WTC11 (cell line): ENCODE results near the gene NINJ2. TPM values are rescaled to one million over a fixed set of nuclear protein-coding genes. Genes with fewer than 3 reads are reported as not detected.

ENCODE experiments used
- ATAC-seq: fragments of 200-7000 bp; cut with Tn5 transposase; 2 replicates; pipeline ENCODE4 v1.10.0; 2021; ENCODE audit warnings: mild to moderate bottlenecking, moderate library complexity
- CTCF ChIA-PET: fragments of 300-600 bp; sonication (Branson Sonifier 250); formaldehyde crosslinking; loops from one replicate; lab custom pipeline; 2021; ENCODE audit warnings: antibody characterized with exemption; lab: Charles Lee
- POLR2A ChIA-PET: fragments of 350-600 bp; sonication (Branson Sonifier 250); formaldehyde crosslinking; loops from one replicate; lab custom pipeline; 2021; ENCODE audit warnings: antibody characterized with exemption; lab: Charles Lee
- DNase-seq: peaks from one replicate; pipeline ENCODE4 v3.0.0; 2021; ENCODE audit warnings: low spot score
- H3K27ac Mint-ChIP-seq: 2 replicates; pipeline ENCODE4 v1.8.0; 2021; ENCODE audit warnings: mixed read lengths
- H3K27me3 Mint-ChIP-seq: 2 replicates; pipeline ENCODE4 v1.8.0; 2021; ENCODE audit warnings: low read depth, mild to moderate bottlenecking, moderate library complexity, mixed read lengths
- H3K36me3 Mint-ChIP-seq: 2 replicates; pipeline ENCODE4 v1.8.0; 2021; ENCODE audit warnings: mixed read lengths
- H3K4me1 Mint-ChIP-seq: 2 replicates; pipeline ENCODE4 v1.8.0; 2022; ENCODE audit warnings: mixed read lengths
- H3K4me3 Mint-ChIP-seq: 2 replicates; pipeline ENCODE4 v1.8.0; 2021; ENCODE audit warnings: mild to moderate bottlenecking, moderate library complexity, mixed read lengths
- H3K9me3 Mint-ChIP-seq: 2 replicates; pipeline ENCODE4 v1.8.0; 2021; ENCODE audit warnings: mixed read lengths
- CBFB ChIP-seq: sonication (generic); formaldehyde crosslinking; IDR thresholded peaks from 2 replicates; pipeline ENCODE4 v1.8.1; 2022; ENCODE audit warnings: mild to moderate bottlenecking, low read depth, missing genetic modification reagents
- CREB1 ChIP-seq: sonication (generic); formaldehyde crosslinking; IDR thresholded peaks from 2 replicates; pipeline ENCODE4 v1.8.0; 2023; ENCODE audit warnings: mild to moderate bottlenecking, missing genetic modification reagents
- CREM ChIP-seq: sonication (generic); formaldehyde crosslinking; IDR thresholded peaks from 2 replicates; pipeline ENCODE4 v1.8.1; 2022; ENCODE audit warnings: mild to moderate bottlenecking, missing genetic modification reagents, moderate library complexity
- GRHL2 ChIP-seq: fragments of 250-450 bp; sonication (Bioruptor Pico); IDR thresholded peaks from 2 replicates; pipeline ENCODE4 v1.8.0; 2022; ENCODE audit warnings: mild to moderate bottlenecking, moderate library complexity; ENCODE audit not compliant: insufficient replicate concordance, severe bottlenecking
- GTF2I ChIP-seq: fragments of 250-450 bp; sonication (Bioruptor Pico); conservative IDR thresholded peaks from 2 replicates; pipeline ENCODE4 v1.4.0; 2021; ENCODE audit warnings: mild to moderate bottlenecking
- MXD4 ChIP-seq: fragments of 250-450 bp; sonication (Bioruptor Pico); IDR thresholded peaks from 2 replicates; pipeline ENCODE4 v1.8.0; 2021; ENCODE audit warnings: mild to moderate bottlenecking, moderate library complexity, borderline replicate concordance
- RELA ChIP-seq: sonication (generic); formaldehyde crosslinking; IDR thresholded peaks from 2 replicates; pipeline ENCODE4 v1.8.1; 2022; ENCODE audit warnings: missing genetic modification reagents, mild to moderate bottlenecking, borderline replicate concordance
- SMAD3 ChIP-seq: sonication (generic); formaldehyde crosslinking; IDR thresholded peaks from 2 replicates; pipeline ENCODE4 v1.8.0; 2022; ENCODE audit warnings: missing genetic modification reagents, mild to moderate bottlenecking, borderline replicate concordance
- SMAD4 ChIP-seq: sonication (generic); formaldehyde crosslinking; IDR thresholded peaks from 2 replicates; pipeline ENCODE4 v1.8.0; 2022; ENCODE audit warnings: mild to moderate bottlenecking, missing genetic modification reagents
- SOX15 ChIP-seq: fragments of 250-450 bp; sonication (Bioruptor Pico); IDR thresholded peaks from 2 replicates; pipeline ENCODE4 v1.9.0; 2021; ENCODE audit warnings: mild to moderate bottlenecking
- SP1 ChIP-seq: sonication (generic); formaldehyde crosslinking; conservative IDR thresholded peaks from 2 replicates; pipeline ENCODE4 v1.8.1; 2022; ENCODE audit warnings: missing genetic modification reagents
- ZNF121 ChIP-seq: sonication (generic); formaldehyde crosslinking; IDR thresholded peaks from 2 replicates; pipeline ENCODE4 v1.8.0; 2023; ENCODE audit warnings: missing genetic modification reagents
- ZNF232 ChIP-seq: sonication (generic); formaldehyde crosslinking; IDR thresholded peaks from 2 replicates; pipeline ENCODE4 v1.8.0; 2022; ENCODE audit warnings: mild to moderate bottlenecking, missing genetic modification reagents
- ZNF317 ChIP-seq: sonication (generic); formaldehyde crosslinking; IDR thresholded peaks from 2 replicates; pipeline ENCODE4 v1.8.1; 2023; ENCODE audit warnings: low read depth, mild to moderate bottlenecking, moderate library complexity, missing genetic modification reagents, borderline replicate concordance
- ZNF396 ChIP-seq: fragments of 250-450 bp; sonication (Bioruptor Pico); IDR thresholded peaks from 2 replicates; pipeline ENCODE4 v1.8.0; 2021; ENCODE audit warnings: mild to moderate bottlenecking, moderate library complexity, borderline replicate concordance
- ZNF416 ChIP-seq: fragments of 250-450 bp; sonication (Bioruptor Pico); IDR thresholded peaks from 2 replicates; pipeline ENCODE4 v1.9.0; 2021; ENCODE audit warnings: mild to moderate bottlenecking, inconsistent platforms
- total RNA-seq: library from RNA; stranded (reverse); gene quantifications from 3 replicates; pipeline ENCODE4 v1.2.3, GENCODE V29; 2021
- TF ChIP-seq, protein P1 (sequence below): sonication (generic); formaldehyde crosslinking; IDR thresholded peaks from 2 replicates; pipeline ENCODE4 v1.8.0; 2022; ENCODE audit warnings: mild to moderate bottlenecking, missing genetic modification reagents
- TF ChIP-seq, protein P2 (sequence below): sonication (generic); formaldehyde crosslinking; IDR thresholded peaks from 2 replicates; pipeline ENCODE4 v1.8.0; 2022; ENCODE audit warnings: missing genetic modification reagents
- TF ChIP-seq, protein P3 (sequence below): sonication (generic); formaldehyde crosslinking; IDR thresholded peaks from 2 replicates; pipeline ENCODE4 v1.8.1; 2023; ENCODE audit warnings: mild to moderate bottlenecking, missing genetic modification reagents, moderate library complexity

NINJ2 gene
- total RNA-seq, 1 experiment from 2014 or later = 0.42 TPM

DNA sequence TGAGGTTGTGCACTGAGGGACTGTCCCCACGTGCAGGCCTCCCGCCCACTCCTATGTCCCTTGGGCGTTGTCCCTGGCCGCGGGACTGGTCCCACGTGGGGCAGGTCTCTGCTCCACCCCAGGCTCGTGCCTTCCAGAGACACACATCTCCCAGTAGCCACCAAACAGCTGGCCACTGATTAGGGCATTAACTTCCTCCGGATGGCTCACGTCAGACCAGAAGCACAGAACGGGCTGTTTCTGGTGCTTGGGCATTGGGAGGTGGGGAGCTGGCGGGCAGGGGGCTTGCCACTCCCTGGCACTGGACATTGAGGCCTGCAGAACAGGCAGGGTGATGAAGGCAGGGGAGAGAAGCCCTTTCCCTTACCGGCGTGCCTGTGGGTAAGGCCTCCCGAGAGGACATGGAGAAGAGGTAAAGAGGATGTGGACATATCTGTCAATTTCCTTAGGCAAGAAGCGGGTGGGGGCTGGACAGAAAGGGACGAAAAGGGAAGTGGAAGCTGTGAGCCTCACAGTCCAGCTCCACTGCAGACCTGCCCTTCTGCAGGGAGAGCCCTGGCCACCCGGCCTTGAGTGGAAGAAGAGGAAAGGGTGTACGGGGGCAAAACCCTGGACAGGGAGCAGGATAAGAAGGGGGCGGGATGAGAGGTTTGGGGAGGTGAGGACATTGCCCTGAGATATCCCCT is 101.2 kb downstream of the NINJ2 start:
- H3K36me3 Mint-ChIP-seq = no peaks in the 10 kb centered on the region
- DNase-seq = no peak
- CTCF ChIA-PET = interaction anchor here (0.6 kb wide), 1 partner anchor 131 kb away, joined by 3 read pairs; no protein-coding TSS in a partner anchor
- H3K4me1 Mint-ChIP-seq = no peaks in the 10 kb centered on the region
- POLR2A ChIA-PET = no interaction called here
- no peak for ATAC-seq
- TF ChIP-seq CREM (CRISPR knock-in tag) = no peak
- TF ChIP-seq ZNF396 (CRISPR knock-in tag) = no peak
- no peak for TF ChIP-seq ZNF416 (CRISPR knock-in tag)
- no peak for TF ChIP-seq MXD4 (CRISPR knock-in tag)
- TF ChIP-seq, all 79 proteins: peak for 0
- Mint-ChIP-seq H3K27me3 (no peaks in the 10 kb centered on the region), H3K4me3 (no peak overlapping the region), H3K9me3 (no peaks in the 10 kb centered on the region), H3K27ac (no peak overlapping the region; the same call in 1 of the 2 replicates)

DNA sequence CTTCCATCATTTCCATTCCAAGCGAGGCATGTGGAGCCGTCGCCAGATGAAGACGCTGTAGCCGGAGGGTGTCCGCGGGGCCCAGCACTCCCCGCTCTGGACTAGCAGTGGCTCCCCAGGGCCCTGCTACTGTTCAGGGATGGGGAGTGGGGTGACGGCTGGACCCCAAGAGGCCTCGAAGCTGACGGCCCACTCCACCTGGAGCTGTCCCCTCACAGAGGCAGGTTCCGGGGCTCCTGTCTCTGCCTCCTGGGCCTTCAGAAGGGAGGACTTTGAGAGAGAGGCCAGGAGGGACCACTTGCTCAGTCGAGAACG is 101.9 kb downstream of the NINJ2 start:
- TF ChIP-seq CBFB (no peak), SMAD4 (CRISPR knock-in tag) (no peak), GRHL2 (no peak), RELA (no peak), ZNF121 (no peak), SOX15 (no peak), GTF2I (CRISPR knock-in tag) (no peak), ZNF317 (no peak), SMAD3 (CRISPR knock-in tag) (no peak), CREB1 (CRISPR knock-in tag) (no peak), ZNF232 (CRISPR knock-in tag) (no peak), SP1 (CRISPR knock-in tag) (no peak)
- TF ChIP-seq, protein P1, sequence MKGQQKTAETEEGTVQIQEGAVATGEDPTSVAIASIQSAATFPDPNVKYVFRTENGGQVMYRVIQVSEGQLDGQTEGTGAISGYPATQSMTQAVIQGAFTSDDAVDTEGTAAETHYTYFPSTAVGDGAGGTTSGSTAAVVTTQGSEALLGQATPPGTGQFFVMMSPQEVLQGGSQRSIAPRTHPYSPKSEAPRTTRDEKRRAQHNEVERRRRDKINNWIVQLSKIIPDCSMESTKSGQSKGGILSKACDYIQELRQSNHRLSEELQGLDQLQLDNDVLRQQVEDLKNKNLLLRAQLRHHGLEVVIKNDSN (CRISPR knock-in tag) = no peak
- TF ChIP-seq, protein P2, sequence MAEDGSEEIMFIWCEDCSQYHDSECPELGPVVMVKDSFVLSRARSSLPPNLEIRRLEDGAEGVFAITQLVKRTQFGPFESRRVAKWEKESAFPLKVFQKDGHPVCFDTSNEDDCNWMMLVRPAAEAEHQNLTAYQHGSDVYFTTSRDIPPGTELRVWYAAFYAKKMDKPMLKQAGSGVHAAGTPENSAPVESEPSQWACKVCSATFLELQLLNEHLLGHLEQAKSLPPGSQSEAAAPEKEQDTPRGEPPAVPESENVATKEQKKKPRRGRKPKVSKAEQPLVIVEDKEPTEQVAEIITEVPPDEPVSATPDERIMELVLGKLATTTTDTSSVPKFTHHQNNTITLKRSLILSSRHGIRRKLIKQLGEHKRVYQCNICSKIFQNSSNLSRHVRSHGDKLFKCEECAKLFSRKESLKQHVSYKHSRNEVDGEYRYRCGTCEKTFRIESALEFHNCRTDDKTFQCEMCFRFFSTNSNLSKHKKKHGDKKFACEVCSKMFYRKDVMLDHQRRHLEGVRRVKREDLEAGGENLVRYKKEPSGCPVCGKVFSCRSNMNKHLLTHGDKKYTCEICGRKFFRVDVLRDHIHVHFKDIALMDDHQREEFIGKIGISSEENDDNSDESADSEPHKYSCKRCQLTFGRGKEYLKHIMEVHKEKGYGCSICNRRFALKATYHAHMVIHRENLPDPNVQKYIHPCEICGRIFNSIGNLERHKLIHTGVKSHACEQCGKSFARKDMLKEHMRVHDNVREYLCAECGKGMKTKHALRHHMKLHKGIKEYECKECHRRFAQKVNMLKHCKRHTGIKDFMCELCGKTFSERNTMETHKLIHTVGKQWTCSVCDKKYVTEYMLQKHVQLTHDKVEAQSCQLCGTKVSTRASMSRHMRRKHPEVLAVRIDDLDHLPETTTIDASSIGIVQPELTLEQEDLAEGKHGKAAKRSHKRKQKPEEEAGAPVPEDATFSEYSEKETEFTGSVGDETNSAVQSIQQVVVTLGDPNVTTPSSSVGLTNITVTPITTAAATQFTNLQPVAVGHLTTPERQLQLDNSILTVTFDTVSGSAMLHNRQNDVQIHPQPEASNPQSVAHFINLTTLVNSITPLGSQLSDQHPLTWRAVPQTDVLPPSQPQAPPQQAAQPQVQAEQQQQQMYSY (CRISPR knock-in tag) = no peak
- TF ChIP-seq, protein P3, sequence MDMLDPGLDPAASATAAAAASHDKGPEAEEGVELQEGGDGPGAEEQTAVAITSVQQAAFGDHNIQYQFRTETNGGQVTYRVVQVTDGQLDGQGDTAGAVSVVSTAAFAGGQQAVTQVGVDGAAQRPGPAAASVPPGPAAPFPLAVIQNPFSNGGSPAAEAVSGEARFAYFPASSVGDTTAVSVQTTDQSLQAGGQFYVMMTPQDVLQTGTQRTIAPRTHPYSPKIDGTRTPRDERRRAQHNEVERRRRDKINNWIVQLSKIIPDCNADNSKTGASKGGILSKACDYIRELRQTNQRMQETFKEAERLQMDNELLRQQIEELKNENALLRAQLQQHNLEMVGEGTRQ = no peak
- TF ChIP-seq, all 79 proteins: peak for 0
- DNase-seq (no peak), ATAC-seq (no peak)
- Mint-ChIP-seq H3K4me3 (no peak overlapping the region), H3K9me3 (no peaks in the 10 kb centered on the region), H3K4me1 (no peaks in the 10 kb centered on the region), H3K36me3 (no peaks in the 10 kb centered on the region), H3K27ac (no peak overlapping the region), H3K27me3 (no peaks in the 10 kb centered on the region)
- ChIA-PET CTCF (no interaction called here), POLR2A (interaction anchor here (0.6 kb wide), 1 partner anchor 191 kb away, joined by 3 read pairs; the partner anchor contains the start of gene WNK1)
